ENCODE measurements around the gene FILIP1L.

FILIP1L gene

GRCh38 chr3:100067589-100067988 is 46.7 kb downstream of the FILIP1L start:
- no peak for TF ChIP-seq CTCF (IDR thresholded peaks at IDR 0.05)
- Histone ChIP-seq H3K9me3 (no peaks in the 10 kb centered on the region), H3K36me3 (no peaks in the 10 kb centered on the region), H3K27me3 (no peaks in the 10 kb centered on the region), H3K4me1 (ENCODE audit: control insufficient read depth in 1 of 2, insufficient read depth in 1 of 2, low read depth in 1 of 2, low read length in 1 of 2) (peaks cover 43 to 45% of the 10 kb centered on the region in 2 experiments), H3K4me3 (ENCODE audit: low read depth in 1 of 2, low read length in 1 of 2) (no peak overlapping the region), H3K27ac (no peak overlapping the region)

- no peak for TF ChIP-seq CTCF (IDR thresholded peaks at IDR 0.05)
- Histone ChIP-seq H3K36me3 (no peaks in the 10 kb centered on the region), H3K27ac (no peak overlapping the region), H3K4me1 (ENCODE audit: control insufficient read depth in 1 of 2, insufficient read depth in 1 of 2, low read depth in 1 of 2, low read length in 1 of 2) (peaks cover 24 to 25% of the 10 kb centered on the region in 2 experiments), H3K9me3 (no peaks in the 10 kb centered on the region), H3K4me3 (ENCODE audit: low read depth in 1 of 2, low read length in 1 of 2) (no peak overlapping the region), H3K27me3 (no peaks in the 10 kb centered on the region)
Measured at GRCh38 chr3:100063929-100064461, 50.3 kb downstream of the FILIP1L start.

GRCh38 chr3:100062665-100063064 is 51.6 kb downstream of the FILIP1L start:
- Histone ChIP-seq H3K4me1 (ENCODE audit: control insufficient read depth in 1 of 2, insufficient read depth in 1 of 2, low read depth in 1 of 2, low read length in 1 of 2) (peaks cover 19 to 23% of the 10 kb centered on the region in 2 experiments), H3K27ac (no peak overlapping the region), H3K36me3 (no peaks in the 10 kb centered on the region), H3K9me3 (no peaks in the 10 kb centered on the region), H3K27me3 (no peaks in the 10 kb centered on the region), H3K4me3 (ENCODE audit: low read depth in 1 of 2, low read length in 1 of 2) (no peak overlapping the region)
- no peak for TF ChIP-seq CTCF (IDR thresholded peaks at IDR 0.05)

DNA sequence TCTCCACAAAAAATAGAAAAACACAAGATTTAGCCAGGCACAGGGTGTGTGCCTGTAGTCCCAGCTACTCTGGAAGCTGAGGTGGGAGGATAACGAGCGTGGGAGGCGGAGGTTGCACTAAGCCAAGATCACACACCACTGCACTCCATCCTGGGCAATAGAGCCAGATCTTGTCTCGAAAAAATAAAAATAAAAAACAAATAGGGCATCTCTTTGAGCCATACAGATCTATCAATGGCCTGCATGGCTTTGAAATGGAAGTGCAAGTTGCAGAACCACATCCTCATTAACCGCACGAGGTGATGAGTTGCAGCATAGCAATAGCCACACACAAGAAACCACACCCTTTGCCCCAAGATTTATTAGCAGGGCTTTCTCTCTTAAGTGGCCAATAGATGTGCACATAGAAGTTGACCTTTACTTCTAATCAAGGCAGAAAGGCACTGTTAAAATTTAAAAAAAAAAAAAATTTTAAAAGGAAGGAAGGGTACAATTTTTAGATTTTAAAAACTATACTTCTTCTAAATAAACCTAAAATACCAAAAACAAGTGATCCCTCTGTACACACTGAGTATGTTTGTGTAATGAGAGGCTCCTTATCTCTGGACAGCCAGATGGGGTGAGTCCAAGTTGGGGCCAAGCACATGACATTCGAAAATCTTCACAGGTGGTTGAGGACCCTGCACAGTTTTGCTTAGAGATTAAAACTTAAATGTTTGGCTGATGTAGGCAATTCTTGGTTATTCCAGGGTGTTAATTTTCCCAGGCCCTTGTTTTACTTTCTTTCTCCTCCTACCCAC is 53.4 kb downstream of the FILIP1L start:
- H3K27ac ChIP-seq = no peak overlapping the region
- peaks cover 19 to 23% of the 10 kb centered on the region in 2 experiments for H3K4me1 ChIP-seq (ENCODE audit: control insufficient read depth in 1 of 2, insufficient read depth in 1 of 2, low read depth in 1 of 2, low read length in 1 of 2)
- H3K9me3 ChIP-seq = no peaks in the 10 kb centered on the region
- H3K27me3 ChIP-seq = no peaks in the 10 kb centered on the region
- TF ChIP-seq CTCF (IDR thresholded peaks at IDR 0.05) = no peak
- no peaks in the 10 kb centered on the region for H3K36me3 ChIP-seq
- H3K4me3 ChIP-seq (ENCODE audit: low read depth in 1 of 2, low read length in 1 of 2) = no peak overlapping the region

GRCh38 chr3:100059472-100059871 is 54.8 kb downstream of the FILIP1L start:
- no peak overlapping the region for H3K27ac ChIP-seq
- no peak overlapping the region for H3K4me3 ChIP-seq (ENCODE audit: low read depth in 1 of 2, low read length in 1 of 2)
- H3K27me3 ChIP-seq = no peaks in the 10 kb centered on the region
- no peaks in the 10 kb centered on the region for H3K36me3 ChIP-seq
- H3K9me3 ChIP-seq = no peaks in the 10 kb centered on the region
- no peak for TF ChIP-seq CTCF (IDR thresholded peaks at IDR 0.05)
- peaks cover 19 to 23% of the 10 kb centered on the region in 2 experiments for H3K4me1 ChIP-seq (ENCODE audit: control insufficient read depth in 1 of 2, insufficient read depth in 1 of 2, low read depth in 1 of 2, low read length in 1 of 2)

Data from neutrophil (primary cell).